ENCODE measurements around the gene SLC12A8. TPM values are rescaled to one million over a fixed set of nuclear protein-coding genes. Genes with fewer than 3 reads are reported as not detected.

The SLC12A8 gene
- total and polyA plus RNA-seq, 10 of the 15 experiments (the other 5 are each of a cell fraction or from before 2014, with no cell fraction given) = 2.5 to 71.6 (median 50.1) TPM

- TF ChIP-seq RELB (IDR thresholded peaks at IDR 0.05; ENCODE audit: low read depth) (peak; percentile 80; the same call in 1 of the 2 replicates), BCLAF1 (IDR thresholded peaks at IDR 0.05) (no peak), MTA3 (IDR thresholded peaks at IDR 0.05; ENCODE audit: borderline replicate concordance, low read length) (0 out of 2 replicates have a peak, but pooled peaks have one; percentile 30), PAX5 (IDR thresholded peaks at IDR 0.05; ENCODE audit: borderline replicate concordance, low read depth, low read length) (peak; percentile 58; the same call in 1 of the 2 replicates), BCL11A (IDR thresholded peaks at IDR 0.05; ENCODE audit: low read depth, low read length) (peak; percentile 74; the same call in 1 of the 2 replicates), KLF5 (IDR thresholded peaks at IDR 0.05; ENCODE audit: partially characterized antibody) (no peak), MYC (IDR thresholded peaks at IDR 0.05; ENCODE audit: insufficient read depth, insufficient read length, insufficient replicate concordance, low read length, severe bottlenecking) (no peak), KDM1A (IDR thresholded peaks at IDR 0.05; ENCODE audit: borderline replicate concordance) (no peak), SP1 (IDR thresholded peaks at IDR 0.05; ENCODE audit: low read depth, low read length) (no peak), REST (IDR thresholded peaks at IDR 0.05; ENCODE audit: low read depth, low read length) (no peak), MEF2B (IDR thresholded peaks at IDR 0.05; ENCODE audit: partially characterized antibody, poor library complexity, severe bottlenecking) (peak; percentile 84), E2F4 (IDR thresholded peaks at IDR 0.05; ENCODE audit: low read depth, low read length) (no peak), RUNX3 (IDR thresholded peaks at IDR 0.05; ENCODE audit: low read length) (peak; percentile 93), FOXK2 (IDR thresholded peaks at IDR 0.05) (no peak), CHD1 (IDR thresholded peaks at IDR 0.05; ENCODE audit: low read depth, low read length) (no peak)
- TF ChIP-seq, protein P1, sequence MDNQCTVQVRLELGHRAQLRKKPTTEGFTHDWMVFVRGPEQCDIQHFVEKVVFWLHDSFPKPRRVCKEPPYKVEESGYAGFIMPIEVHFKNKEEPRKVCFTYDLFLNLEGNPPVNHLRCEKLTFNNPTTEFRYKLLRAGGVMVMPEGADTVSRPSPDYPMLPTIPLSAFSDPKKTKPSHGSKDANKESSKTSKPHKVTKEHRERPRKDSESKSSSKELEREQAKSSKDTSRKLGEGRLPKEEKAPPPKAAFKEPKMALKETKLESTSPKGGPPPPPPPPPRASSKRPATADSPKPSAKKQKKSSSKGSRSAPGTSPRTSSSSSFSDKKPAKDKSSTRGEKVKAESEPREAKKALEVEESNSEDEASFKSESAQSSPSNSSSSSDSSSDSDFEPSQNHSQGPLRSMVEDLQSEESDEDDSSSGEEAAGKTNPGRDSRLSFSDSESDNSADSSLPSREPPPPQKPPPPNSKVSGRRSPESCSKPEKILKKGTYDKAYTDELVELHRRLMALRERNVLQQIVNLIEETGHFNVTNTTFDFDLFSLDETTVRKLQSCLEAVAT (IDR thresholded peaks at IDR 0.05) = peak; percentile 23; the same call in 1 of the 2 replicates
Measured at GRCh38 chr3:125200731-125201139, 11.8 kb downstream of the SLC12A8 start (continued).
